ENCODE data around the gene SGSM1. TPM values are rescaled to one million over a fixed set of nuclear protein-coding genes. Genes with fewer than 3 reads are reported as not detected.

Gene SGSM1
- total RNA-seq, 1 experiment from 2014 or later = 4.1 TPM

DNA sequence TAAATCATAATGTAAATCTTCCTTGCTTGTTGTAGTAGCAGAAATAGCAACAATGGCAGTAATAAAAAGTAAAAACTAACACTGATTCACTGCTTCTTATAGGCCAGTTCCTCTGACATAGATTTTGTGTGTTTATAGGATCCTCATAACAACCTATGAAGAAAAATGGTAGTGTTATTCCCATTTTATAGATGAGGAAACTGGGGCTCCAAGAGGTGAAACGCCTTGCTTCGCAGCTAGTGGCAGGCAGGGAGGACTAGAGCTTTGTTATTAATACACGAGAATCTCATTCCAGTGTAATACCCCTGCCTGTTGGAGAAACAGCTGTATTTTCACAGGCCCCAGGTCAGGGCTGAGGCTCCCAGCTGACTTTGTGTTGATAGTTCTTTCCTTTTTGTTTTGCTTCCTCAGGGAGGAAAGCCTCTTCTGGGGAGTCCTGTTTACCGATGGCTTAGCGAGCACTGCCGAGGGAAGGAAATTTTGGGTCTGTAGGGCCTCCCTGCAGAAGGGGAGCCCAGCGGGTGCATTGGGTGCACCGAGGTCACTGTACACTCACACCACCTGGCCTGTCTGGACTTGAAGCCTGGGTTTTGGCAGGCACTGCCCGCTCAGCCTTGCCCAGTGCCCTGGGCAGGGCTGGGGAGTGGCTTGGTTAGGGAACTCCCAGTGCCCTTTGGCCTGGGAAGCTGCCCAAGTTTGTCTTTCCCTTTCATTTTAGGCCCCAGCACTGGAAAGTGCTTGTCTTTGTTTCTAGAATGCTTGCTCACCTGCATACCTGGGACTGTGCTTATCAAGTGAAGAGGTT, 160.0 kb downstream of the SGSM1 start:
- DNase-seq (ENCODE audit: low spot score) = no peak
- H3K27me3 Mint-ChIP-seq (ENCODE audit: low read depth) = no peaks in the 10 kb centered on the region
- ATAC-seq = no peak
- peaks cover 6% of the 10 kb centered on the region; the same call in 1 of the 2 replicates for H3K36me3 Mint-ChIP-seq
- H3K4me1 Mint-ChIP-seq = peaks cover 47% of the 10 kb centered on the region
- POLR2A ChIA-PET = no interaction called here
- no peak for TF ChIP-seq TEAD1 (CRISPR knock-in tag; IDR thresholded peaks at IDR 0.05)
- CTCF ChIA-PET = interaction anchor here (0.8 to 1.7 kb wide), 3 partner anchors 14 to 62 kb away, joined by 3 to 7 read pairs (median 3); no protein-coding TSS in a partner anchor
- no peaks in the 10 kb centered on the region for H3K9me3 Mint-ChIP-seq
- H3K4me3 Mint-ChIP-seq = no peak overlapping the region
- peak overlapping the region; percentile 82 for H3K27ac Mint-ChIP-seq

DNA sequence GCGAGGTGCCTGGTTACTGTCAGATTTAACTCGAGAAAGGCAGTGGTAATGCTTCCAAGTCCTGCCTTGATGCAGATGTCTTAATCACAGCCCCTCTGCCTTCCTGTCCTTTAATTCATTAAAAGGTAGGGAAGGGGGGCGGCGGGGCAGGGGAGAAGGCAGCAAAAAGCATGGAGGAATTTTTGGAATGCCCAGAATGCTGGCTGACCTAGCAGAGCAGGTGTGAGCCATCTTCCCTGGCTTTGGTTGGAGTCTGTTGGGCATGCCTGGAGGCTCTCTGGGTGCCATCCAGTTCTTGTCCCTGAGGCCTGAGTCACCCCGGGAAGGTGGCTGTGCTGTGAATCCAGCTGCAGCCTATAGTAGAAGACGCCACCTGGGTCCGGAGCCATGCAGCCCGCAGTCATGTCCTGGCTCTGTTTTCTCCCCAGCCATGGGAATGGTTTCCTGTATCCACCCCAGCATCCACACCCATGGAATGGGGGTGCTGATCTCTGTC, 162.1 kb downstream of the SGSM1 start:
- peaks cover 51% of the 10 kb centered on the region for H3K4me1 Mint-ChIP-seq
- POLR2A ChIA-PET = no interaction called here
- H3K36me3 Mint-ChIP-seq = peaks cover 6% of the 10 kb centered on the region; the same call in 1 of the 2 replicates
- no peak overlapping the region for H3K4me3 Mint-ChIP-seq
- peak; percentile 90 for ATAC-seq
- no peaks in the 10 kb centered on the region for H3K27me3 Mint-ChIP-seq (ENCODE audit: low read depth)
- no peaks in the 10 kb centered on the region for H3K9me3 Mint-ChIP-seq
- peak; percentile 79; the same call in 1 of the 2 replicates for TF ChIP-seq TEAD4 (CRISPR knock-in tag; IDR thresholded peaks at IDR 0.05)
- TF ChIP-seq, protein P1, sequence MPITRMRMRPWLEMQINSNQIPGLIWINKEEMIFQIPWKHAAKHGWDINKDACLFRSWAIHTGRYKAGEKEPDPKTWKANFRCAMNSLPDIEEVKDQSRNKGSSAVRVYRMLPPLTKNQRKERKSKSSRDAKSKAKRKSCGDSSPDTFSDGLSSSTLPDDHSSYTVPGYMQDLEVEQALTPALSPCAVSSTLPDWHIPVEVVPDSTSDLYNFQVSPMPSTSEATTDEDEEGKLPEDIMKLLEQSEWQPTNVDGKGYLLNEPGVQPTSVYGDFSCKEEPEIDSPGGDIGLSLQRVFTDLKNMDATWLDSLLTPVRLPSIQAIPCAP (CRISPR knock-in tag; IDR thresholded peaks at IDR 0.05) = no peak
- 0 out of 2 replicates have a peak, but pooled peaks have one; percentile 15 for TF ChIP-seq TEAD1 (CRISPR knock-in tag; IDR thresholded peaks at IDR 0.05)
- H3K27ac Mint-ChIP-seq = peak overlapping the region; percentile 97
- CTCF ChIA-PET = interaction anchor here (1.1 to 1.4 kb wide), 2 partner anchors 54 to 89 kb away, joined by 3 to 4 read pairs; no protein-coding TSS in a partner anchor
- DNase-seq (ENCODE audit: low spot score) = peak; percentile 76

DNA sequence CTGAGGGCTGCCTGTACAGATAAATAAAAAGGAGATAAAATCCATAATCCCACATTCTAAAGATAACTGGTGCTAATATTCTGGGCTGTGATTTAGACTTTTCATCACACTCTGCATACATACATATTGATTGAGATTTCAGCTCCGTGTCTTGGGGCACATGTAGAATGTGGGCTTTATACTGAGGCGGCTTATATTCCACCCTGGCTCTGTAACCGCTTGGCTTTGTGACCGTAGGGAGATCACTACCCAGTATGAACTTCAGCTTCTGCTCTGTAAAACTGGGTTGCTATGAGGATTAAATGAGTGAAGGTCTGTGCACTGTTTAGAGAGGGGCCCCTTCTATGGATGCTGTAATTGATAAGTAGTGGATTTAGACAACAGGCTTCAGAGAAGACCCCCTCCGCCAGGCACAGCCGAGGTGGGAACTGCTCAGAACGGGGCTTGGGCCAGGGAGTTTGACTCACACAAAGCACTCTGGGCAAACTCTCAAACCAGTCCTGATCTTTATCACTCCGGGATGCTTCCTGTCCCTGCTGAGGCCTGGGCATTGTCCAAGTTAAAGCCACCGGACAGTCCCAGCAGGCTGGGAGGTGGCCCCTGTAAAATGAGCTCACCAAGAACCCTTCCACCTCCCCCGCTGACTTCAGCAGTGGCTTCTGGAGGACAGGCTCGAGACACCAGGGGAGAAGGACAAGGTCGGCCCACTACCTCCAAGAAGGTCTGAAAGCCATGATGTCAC, 163.7 kb downstream of the SGSM1 start:
- Mint-ChIP-seq H3K27ac (peak overlapping the region; percentile 97), H3K4me1 (peaks cover 51% of the 10 kb centered on the region), H3K4me3 (no peak overlapping the region), H3K36me3 (peaks cover 3% of the 10 kb centered on the region; the same call in 1 of the 2 replicates), H3K27me3 (ENCODE audit: low read depth) (no peaks in the 10 kb centered on the region), H3K9me3 (no peaks in the 10 kb centered on the region)
- ATAC-seq = peak; percentile 11
- CTCF ChIA-PET = interaction anchor here (1.4 to 1.8 kb wide), 2 partner anchors 20 to 52 kb away, joined by 3 to 7 read pairs; no protein-coding TSS in a partner anchor
- POLR2A ChIA-PET = no interaction called here
- DNase-seq (ENCODE audit: low spot score) = no peak
- TF ChIP-seq, protein P2, sequence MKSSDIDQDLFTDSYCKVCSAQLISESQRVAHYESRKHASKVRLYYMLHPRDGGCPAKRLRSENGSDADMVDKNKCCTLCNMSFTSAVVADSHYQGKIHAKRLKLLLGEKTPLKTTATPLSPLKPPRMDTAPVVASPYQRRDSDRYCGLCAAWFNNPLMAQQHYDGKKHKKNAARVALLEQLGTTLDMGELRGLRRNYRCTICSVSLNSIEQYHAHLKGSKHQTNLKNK (CRISPR knock-in tag; IDR thresholded peaks at IDR 0.05) = no peak
- TF ChIP-seq ZNF423 (CRISPR knock-in tag; IDR thresholded peaks at IDR 0.05) (peak; percentile 84), MYBL2 (CRISPR knock-in tag; IDR thresholded peaks at IDR 0.05) (0 out of 2 replicates have a peak, but pooled peaks have one; percentile 18)

DNA sequence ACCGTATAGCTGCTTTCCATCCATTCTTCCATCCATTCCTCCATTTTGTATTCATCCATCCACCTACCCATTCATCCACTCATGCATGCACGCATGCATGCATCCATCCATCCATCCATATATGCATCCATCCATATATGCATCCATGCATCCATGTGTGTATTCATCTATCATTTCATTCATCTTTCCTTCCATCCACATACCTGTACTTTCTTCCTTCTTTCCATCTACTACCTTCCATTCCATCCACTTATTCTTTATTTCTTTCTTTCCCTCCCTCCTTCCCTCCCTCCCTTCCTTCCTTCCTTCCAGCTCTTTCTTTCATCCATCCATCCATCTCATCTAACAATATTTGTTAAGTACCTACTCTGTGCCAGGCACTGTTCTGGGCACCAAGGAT, 166.4 kb downstream of the SGSM1 start:
- no peak for DNase-seq (ENCODE audit: low spot score)
- Mint-ChIP-seq H3K36me3 (no peaks in the 10 kb centered on the region), H3K27me3 (ENCODE audit: low read depth) (no peaks in the 10 kb centered on the region), H3K4me3 (no peak overlapping the region), H3K27ac (no peak overlapping the region; the same call in 1 of the 2 replicates), H3K9me3 (no peaks in the 10 kb centered on the region), H3K4me1 (peaks cover 63% of the 10 kb centered on the region)
- ChIA-PET POLR2A (no interaction called here), CTCF (no interaction called here)
- ATAC-seq = no peak
- no peak for TF ChIP-seq ZNF219 (CRISPR knock-in tag; IDR thresholded peaks at IDR 0.05; ENCODE audit: borderline replicate concordance)
- TF ChIP-seq, protein P3, sequence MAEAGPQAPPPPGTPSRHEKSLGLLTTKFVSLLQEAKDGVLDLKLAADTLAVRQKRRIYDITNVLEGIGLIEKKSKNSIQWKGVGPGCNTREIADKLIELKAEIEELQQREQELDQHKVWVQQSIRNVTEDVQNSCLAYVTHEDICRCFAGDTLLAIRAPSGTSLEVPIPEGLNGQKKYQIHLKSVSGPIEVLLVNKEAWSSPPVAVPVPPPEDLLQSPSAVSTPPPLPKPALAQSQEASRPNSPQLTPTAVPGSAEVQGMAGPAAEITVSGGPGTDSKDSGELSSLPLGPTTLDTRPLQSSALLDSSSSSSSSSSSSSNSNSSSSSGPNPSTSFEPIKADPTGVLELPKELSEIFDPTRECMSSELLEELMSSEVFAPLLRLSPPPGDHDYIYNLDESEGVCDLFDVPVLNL (CRISPR knock-in tag; IDR thresholded peaks at IDR 0.05; ENCODE audit: borderline replicate concordance, low read depth) = no peak
- TF ChIP-seq, protein P4, sequence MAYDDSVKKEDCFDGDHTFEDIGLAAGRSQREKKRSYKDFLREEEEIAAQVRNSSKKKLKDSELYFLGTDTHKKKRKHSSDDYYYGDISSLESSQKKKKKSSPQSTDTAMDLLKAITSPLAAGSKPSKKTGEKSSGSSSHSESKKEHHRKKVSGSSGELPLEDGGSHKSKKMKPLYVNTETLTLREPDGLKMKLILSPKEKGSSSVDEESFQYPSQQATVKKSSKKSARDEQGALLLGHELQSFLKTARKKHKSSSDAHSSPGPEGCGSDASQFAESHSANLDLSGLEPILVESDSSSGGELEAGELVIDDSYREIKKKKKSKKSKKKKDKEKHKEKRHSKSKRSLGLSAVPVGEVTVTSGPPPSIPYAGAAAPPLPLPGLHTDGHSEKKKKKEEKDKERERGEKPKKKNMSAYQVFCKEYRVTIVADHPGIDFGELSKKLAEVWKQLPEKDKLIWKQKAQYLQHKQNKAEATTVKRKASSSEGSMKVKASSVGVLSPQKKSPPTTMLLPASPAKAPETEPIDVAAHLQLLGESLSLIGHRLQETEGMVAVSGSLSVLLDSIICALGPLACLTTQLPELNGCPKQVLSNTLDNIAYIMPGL (CRISPR knock-in tag; IDR thresholded peaks at IDR 0.05) = no peak
- no peak for TF ChIP-seq ESRRA (CRISPR knock-in tag; IDR thresholded peaks at IDR 0.05; ENCODE audit: borderline replicate concordance)
- TF ChIP-seq, protein P5, sequence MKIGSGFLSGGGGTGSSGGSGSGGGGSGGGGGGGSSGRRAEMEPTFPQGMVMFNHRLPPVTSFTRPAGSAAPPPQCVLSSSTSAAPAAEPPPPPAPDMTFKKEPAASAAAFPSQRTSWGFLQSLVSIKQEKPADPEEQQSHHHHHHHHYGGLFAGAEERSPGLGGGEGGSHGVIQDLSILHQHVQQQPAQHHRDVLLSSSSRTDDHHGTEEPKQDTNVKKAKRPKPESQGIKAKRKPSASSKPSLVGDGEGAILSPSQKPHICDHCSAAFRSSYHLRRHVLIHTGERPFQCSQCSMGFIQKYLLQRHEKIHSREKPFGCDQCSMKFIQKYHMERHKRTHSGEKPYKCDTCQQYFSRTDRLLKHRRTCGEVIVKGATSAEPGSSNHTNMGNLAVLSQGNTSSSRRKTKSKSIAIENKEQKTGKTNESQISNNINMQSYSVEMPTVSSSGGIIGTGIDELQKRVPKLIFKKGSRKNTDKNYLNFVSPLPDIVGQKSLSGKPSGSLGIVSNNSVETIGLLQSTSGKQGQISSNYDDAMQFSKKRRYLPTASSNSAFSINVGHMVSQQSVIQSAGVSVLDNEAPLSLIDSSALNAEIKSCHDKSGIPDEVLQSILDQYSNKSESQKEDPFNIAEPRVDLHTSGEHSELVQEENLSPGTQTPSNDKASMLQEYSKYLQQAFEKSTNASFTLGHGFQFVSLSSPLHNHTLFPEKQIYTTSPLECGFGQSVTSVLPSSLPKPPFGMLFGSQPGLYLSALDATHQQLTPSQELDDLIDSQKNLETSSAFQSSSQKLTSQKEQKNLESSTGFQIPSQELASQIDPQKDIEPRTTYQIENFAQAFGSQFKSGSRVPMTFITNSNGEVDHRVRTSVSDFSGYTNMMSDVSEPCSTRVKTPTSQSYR (CRISPR knock-in tag; IDR thresholded peaks at IDR 0.05) = no peak
- TF ChIP-seq ETV6 (CRISPR knock-in tag; IDR thresholded peaks at IDR 0.05) = no peak
- TF ChIP-seq JUN (CRISPR knock-in tag; IDR thresholded peaks at IDR 0.05) = no peak
- TF ChIP-seq, protein P6, sequence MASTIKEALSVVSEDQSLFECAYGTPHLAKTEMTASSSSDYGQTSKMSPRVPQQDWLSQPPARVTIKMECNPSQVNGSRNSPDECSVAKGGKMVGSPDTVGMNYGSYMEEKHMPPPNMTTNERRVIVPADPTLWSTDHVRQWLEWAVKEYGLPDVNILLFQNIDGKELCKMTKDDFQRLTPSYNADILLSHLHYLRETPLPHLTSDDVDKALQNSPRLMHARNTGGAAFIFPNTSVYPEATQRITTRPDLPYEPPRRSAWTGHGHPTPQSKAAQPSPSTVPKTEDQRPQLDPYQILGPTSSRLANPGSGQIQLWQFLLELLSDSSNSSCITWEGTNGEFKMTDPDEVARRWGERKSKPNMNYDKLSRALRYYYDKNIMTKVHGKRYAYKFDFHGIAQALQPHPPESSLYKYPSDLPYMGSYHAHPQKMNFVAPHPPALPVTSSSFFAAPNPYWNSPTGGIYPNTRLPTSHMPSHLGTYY (CRISPR knock-in tag; IDR thresholded peaks at IDR 0.05) = no peak
- TF ChIP-seq, protein P7, sequence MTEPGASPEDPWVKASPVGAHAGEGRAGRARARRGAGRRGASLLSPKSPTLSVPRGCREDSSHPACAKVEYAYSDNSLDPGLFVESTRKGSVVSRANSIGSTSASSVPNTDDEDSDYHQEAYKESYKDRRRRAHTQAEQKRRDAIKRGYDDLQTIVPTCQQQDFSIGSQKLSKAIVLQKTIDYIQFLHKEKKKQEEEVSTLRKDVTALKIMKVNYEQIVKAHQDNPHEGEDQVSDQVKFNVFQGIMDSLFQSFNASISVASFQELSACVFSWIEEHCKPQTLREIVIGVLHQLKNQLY (CRISPR knock-in tag; IDR thresholded peaks at IDR 0.05) = no peak
- no peak for TF ChIP-seq ZNF671 (CRISPR knock-in tag; IDR thresholded peaks at IDR 0.05)
- TF ChIP-seq TEAD1 (CRISPR knock-in tag; IDR thresholded peaks at IDR 0.05) = no peak
